ENCODE measurements around the gene KIN. TPM values are rescaled to one million over a fixed set of nuclear protein-coding genes. Genes with fewer than 3 reads are reported as not detected.
"Not testable (repeated sequence)": the region's sequence is repeated elsewhere in the genome, so short reads cannot be mapped to it uniquely, and the experiment has no call there.

Gene KIN
- total RNA-seq, 1 donor from 2014 or later, result 12.3 TPM

DNA sequence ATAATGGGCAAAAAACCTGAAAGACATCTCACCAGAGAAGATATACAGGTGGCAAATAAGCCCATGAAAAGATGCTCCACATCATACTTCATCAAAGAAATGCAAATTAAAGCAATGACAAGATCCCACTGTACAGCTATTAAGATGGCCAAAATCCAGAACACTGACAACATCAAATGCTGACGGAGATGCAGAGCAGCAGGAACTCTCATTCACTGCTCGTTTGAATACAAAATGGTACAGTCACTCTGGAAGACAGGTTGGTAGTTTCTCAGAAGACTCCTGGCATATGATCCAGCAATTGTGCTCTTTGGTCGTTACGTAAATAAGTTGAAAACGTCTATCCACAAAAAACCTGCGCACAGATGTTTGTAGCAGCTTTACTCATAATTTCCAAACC is 35.5 kb downstream of the KIN start:
- H3K9me3 Mint-ChIP-seq, result no peaks in the 10 kb centered on the region
- no peak overlapping the region for H3K4me3 Mint-ChIP-seq
- peaks cover 28% of the 10 kb centered on the region for H3K36me3 Mint-ChIP-seq (ENCODE audit: low read depth)
- H3K27me3 Mint-ChIP-seq (ENCODE audit: insufficient read depth), result no peaks in the 10 kb centered on the region
- intact Hi-C loops (cut with micrococcal nuclease), result no loop called here
- H3K4me1 Mint-ChIP-seq (ENCODE audit: low read depth), result no peaks in the 10 kb centered on the region
- no peak overlapping the region for H3K27ac Mint-ChIP-seq
- DNase-seq (ENCODE audit: low spot score), result no peak

GRCh38 chr10:7750222-7750621 is 37.6 kb downstream of the KIN start:
- Mint-ChIP-seq H3K9me3 (no peaks in the 10 kb centered on the region), H3K27me3 (ENCODE audit: insufficient read depth) (no peaks in the 10 kb centered on the region), H3K4me3 (no peak overlapping the region), H3K36me3 (ENCODE audit: low read depth) (peaks cover 21% of the 10 kb centered on the region), H3K4me1 (ENCODE audit: low read depth) (no peaks in the 10 kb centered on the region), H3K27ac (no peak overlapping the region)
- no peak for DNase-seq (ENCODE audit: low spot score)
- intact Hi-C loops (cut with micrococcal nuclease), result no loop called here

DNA sequence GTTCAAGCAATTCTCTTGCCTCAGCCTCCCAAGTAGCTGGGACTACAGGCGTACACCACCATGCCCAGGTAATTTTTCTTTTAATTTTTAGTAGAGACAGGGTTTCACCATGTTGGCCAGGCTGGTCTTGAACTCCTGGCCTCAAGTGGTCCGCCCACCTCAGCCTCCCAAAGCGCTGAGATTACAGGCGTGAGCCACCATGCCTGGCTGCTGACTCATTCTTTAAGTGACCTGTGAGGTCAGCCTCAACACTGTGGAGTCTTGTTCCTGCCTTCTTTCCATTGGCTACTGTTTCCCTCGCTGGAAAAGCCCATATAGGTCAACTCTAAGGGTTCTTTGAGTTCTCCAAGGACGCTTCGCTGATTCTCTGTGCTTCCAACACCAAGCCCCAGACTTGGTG is 39.2 kb downstream of the KIN start:
- not testable (repeated sequence) for H3K27ac Mint-ChIP-seq; H3K27me3 Mint-ChIP-seq (ENCODE audit: insufficient read depth)

GRCh38 chr10:7744307-7744706 is 43.5 kb downstream of the KIN start:
- intact Hi-C loops (cut with micrococcal nuclease), result no loop called here

More for the DNA sequence above, 39.2 kb downstream of the KIN start:
- H3K4me3 Mint-ChIP-seq; intact Hi-C loops (cut with micrococcal nuclease); H3K9me3 Mint-ChIP-seq; H3K4me1 Mint-ChIP-seq (ENCODE audit: low read depth); DNase-seq (ENCODE audit: low spot score): not testable (repeated sequence)
- peaks cover 13% of the 10 kb centered on the region for H3K36me3 Mint-ChIP-seq (ENCODE audit: low read depth)

GRCh38 chr10:7738536-7739407 is 49.0 kb downstream of the KIN start:
- Mint-ChIP-seq H3K27me3 (ENCODE audit: insufficient read depth) (no peaks in the 10 kb centered on the region), H3K4me1 (ENCODE audit: low read depth) (no peaks in the 10 kb centered on the region), H3K27ac (no peak overlapping the region), H3K4me3 (no peak overlapping the region), H3K9me3 (no peaks in the 10 kb centered on the region), H3K36me3 (ENCODE audit: low read depth) (no peaks in the 10 kb centered on the region)
- intact Hi-C loops (cut with micrococcal nuclease), result no loop called here
- DNase-seq (ENCODE audit: low spot score), result no peak

More at GRCh38 chr10:7744307-7744706, 43.5 kb downstream of the KIN start:
- no peaks in the 10 kb centered on the region for H3K36me3 Mint-ChIP-seq (ENCODE audit: low read depth)
- H3K27ac Mint-ChIP-seq, result no peak overlapping the region
- no peak for DNase-seq (ENCODE audit: low spot score)
- H3K27me3 Mint-ChIP-seq (ENCODE audit: insufficient read depth), result no peaks in the 10 kb centered on the region
- no peaks in the 10 kb centered on the region for H3K4me1 Mint-ChIP-seq (ENCODE audit: low read depth)
- no peaks in the 10 kb centered on the region for H3K9me3 Mint-ChIP-seq
- no peak overlapping the region for H3K4me3 Mint-ChIP-seq

DNA sequence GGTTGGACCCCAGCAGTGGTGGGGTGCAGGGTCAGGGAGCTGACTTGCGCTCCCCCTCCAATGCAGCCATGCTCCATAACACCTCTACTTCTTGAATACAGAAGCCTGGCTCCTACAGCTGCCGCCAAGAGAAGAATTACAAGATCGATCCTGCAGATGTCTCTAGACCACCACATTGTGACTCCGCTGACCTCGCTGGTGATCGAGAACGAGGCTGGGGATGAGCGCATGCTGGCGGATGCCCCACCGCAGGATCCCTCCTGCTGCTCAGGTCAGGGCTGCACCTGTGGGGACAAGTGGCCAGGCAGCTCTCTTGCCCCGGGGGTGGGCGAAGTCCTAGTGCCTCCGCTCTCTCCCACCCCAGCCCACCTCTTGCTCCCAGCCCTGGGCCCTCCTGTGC is 53.0 kb downstream of the KIN start:
- Mint-ChIP-seq H3K36me3 (ENCODE audit: low read depth) (no peaks in the 10 kb centered on the region), H3K4me1 (ENCODE audit: low read depth) (no peaks in the 10 kb centered on the region), H3K27ac (no peak overlapping the region), H3K27me3 (ENCODE audit: insufficient read depth) (peaks cover 2% of the 10 kb centered on the region), H3K9me3 (no peaks in the 10 kb centered on the region), H3K4me3 (no peak overlapping the region)
- intact Hi-C loops (cut with micrococcal nuclease), result no loop called here
- DNase-seq (ENCODE audit: low spot score), result no peak

DNA sequence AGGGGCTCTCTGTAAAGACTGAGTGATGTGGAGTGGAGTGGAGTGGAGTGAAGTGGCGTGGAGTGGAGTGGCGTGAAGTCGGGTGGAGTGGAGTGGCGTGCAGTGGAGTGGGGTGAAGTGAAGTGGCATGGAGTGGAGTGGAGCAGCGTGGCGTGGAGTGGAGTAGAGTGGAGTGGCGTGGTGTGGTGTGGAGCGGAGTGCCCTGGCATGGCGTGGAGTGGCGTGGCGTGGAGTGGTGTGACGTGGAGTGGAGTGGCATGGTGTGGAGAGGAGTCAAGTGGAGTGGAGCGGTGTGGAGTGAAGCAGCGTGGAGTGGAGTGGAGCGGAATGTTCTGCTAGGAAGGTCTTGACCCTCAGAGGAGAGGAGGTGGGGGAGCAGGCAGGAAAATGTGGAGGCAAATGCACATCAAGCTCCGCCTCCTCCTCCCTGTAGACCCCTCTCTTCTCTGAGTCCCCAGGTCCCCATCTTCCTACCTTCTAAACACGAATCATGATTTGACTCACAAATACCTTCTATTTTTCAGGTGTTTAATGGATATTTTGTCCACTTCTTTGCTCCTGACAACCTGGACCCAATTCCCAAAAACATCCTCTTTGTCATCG is 64.8 kb downstream of the KIN start:
- Mint-ChIP-seq H3K27ac (no peak overlapping the region), H3K4me1 (ENCODE audit: low read depth) (no peaks in the 10 kb centered on the region), H3K27me3 (ENCODE audit: insufficient read depth) (peaks cover 6% of the 10 kb centered on the region), H3K36me3 (ENCODE audit: low read depth) (no peaks in the 10 kb centered on the region), H3K4me3 (no peak overlapping the region), H3K9me3 (no peaks in the 10 kb centered on the region)
- DNase-seq (ENCODE audit: low spot score), result no peak
- intact Hi-C loops (cut with micrococcal nuclease), result no loop called here

GRCh38 chr10:7720478-7720877 is 67.3 kb downstream of the KIN start:
- intact Hi-C loops (cut with micrococcal nuclease), result no loop called here
- Mint-ChIP-seq H3K27me3 (ENCODE audit: insufficient read depth) (peaks cover 11% of the 10 kb centered on the region), H3K4me3 (no peak overlapping the region), H3K9me3 (no peaks in the 10 kb centered on the region), H3K4me1 (ENCODE audit: low read depth) (no peaks in the 10 kb centered on the region), H3K27ac (no peak overlapping the region), H3K36me3 (ENCODE audit: low read depth) (no peaks in the 10 kb centered on the region)
- no peak for DNase-seq (ENCODE audit: low spot score)

DNA sequence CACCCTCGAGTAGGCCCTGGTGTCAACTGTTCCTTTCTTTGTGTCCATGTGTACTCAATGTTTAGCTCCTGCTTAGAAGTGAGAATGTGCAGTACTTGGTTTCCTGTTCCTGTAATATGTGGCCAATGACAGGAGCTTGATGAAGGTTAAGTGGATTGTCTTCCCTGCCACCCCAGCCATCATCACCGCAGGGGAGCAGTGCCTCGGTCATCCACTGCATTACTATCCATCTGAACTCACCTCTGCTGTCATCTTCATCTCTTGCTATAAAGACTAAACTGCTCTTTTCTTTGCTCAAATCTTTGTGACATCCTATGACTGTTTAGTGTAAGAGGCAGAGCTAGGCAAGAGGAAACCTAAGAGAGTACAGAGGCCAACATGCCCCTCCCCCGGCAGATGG is 69.1 kb downstream of the KIN start:
- Mint-ChIP-seq H3K27me3 (ENCODE audit: insufficient read depth) (peaks cover 11% of the 10 kb centered on the region), H3K4me1 (ENCODE audit: low read depth) (no peaks in the 10 kb centered on the region), H3K27ac (no peak overlapping the region), H3K36me3 (ENCODE audit: low read depth) (no peaks in the 10 kb centered on the region), H3K4me3 (no peak overlapping the region), H3K9me3 (no peaks in the 10 kb centered on the region)
- intact Hi-C loops (cut with micrococcal nuclease), result no loop called here
- no peak for DNase-seq (ENCODE audit: low spot score)

DNA sequence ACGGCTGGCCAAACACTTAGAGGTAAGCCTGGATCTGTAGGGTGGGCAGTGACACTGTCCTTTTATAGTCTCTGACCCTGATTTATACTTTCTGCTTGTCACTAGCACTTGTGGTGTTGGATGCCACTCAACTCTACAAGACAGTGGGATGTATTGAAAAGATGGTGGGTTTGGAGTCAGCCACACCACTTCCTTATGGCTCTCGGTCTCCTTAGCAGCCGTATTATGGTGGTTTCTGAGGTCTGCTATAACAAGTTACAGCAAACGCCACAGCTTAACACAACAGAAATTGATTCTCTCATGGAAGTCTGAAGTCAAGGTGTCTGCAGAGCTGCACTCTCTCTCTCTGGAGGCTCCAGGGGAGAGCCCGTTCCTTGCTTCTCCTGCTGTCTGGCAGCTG is 70.0 kb downstream of the KIN start:
- no peaks in the 10 kb centered on the region for H3K4me1 Mint-ChIP-seq (ENCODE audit: low read depth)
- intact Hi-C loops (cut with micrococcal nuclease), result no loop called here
- H3K4me3 Mint-ChIP-seq, result no peak overlapping the region
- H3K27ac Mint-ChIP-seq, result no peak overlapping the region
- no peaks in the 10 kb centered on the region for H3K36me3 Mint-ChIP-seq (ENCODE audit: low read depth)
- H3K27me3 Mint-ChIP-seq (ENCODE audit: insufficient read depth), result peaks cover 11% of the 10 kb centered on the region
- H3K9me3 Mint-ChIP-seq, result no peaks in the 10 kb centered on the region
- DNase-seq (ENCODE audit: low spot score), result no peak

GRCh38 chr10:7715515-7715914 is 72.3 kb downstream of the KIN start:
- peaks cover 12% of the 10 kb centered on the region for H3K27me3 Mint-ChIP-seq (ENCODE audit: insufficient read depth)
- no peak for DNase-seq (ENCODE audit: low spot score)
- no peaks in the 10 kb centered on the region for H3K4me1 Mint-ChIP-seq (ENCODE audit: low read depth)
- H3K36me3 Mint-ChIP-seq (ENCODE audit: low read depth), result no peaks in the 10 kb centered on the region
- no peak overlapping the region for H3K4me3 Mint-ChIP-seq
- no peak overlapping the region for H3K27ac Mint-ChIP-seq
- intact Hi-C loops (cut with micrococcal nuclease), result no loop called here
- no peaks in the 10 kb centered on the region for H3K9me3 Mint-ChIP-seq

GRCh38 chr10:7711075-7711474 is 76.7 kb downstream of the KIN start:
- H3K27me3 Mint-ChIP-seq (ENCODE audit: insufficient read depth); intact Hi-C loops (cut with micrococcal nuclease); DNase-seq (ENCODE audit: low spot score): not testable (repeated sequence)

GRCh38 chr10:7710446-7710845 is 77.3 kb downstream of the KIN start:
- Mint-ChIP-seq H3K4me3 (no peak overlapping the region), H3K27me3 (ENCODE audit: insufficient read depth) (peaks cover 6% of the 10 kb centered on the region), H3K4me1 (ENCODE audit: low read depth) (no peaks in the 10 kb centered on the region), H3K27ac (no peak overlapping the region), H3K9me3 (no peaks in the 10 kb centered on the region), H3K36me3 (ENCODE audit: low read depth) (no peaks in the 10 kb centered on the region)
- DNase-seq (ENCODE audit: low spot score), result no peak
- intact Hi-C loops (cut with micrococcal nuclease), result no loop called here

More at GRCh38 chr10:7711075-7711474, 76.7 kb downstream of the KIN start:
- H3K4me3 Mint-ChIP-seq; H3K4me1 Mint-ChIP-seq (ENCODE audit: low read depth); H3K9me3 Mint-ChIP-seq; H3K36me3 Mint-ChIP-seq (ENCODE audit: low read depth); H3K27ac Mint-ChIP-seq: not testable (repeated sequence)

Measured in activated T-helper 1 cell treated with anti-CD3 and anti-CD28 coated beads, Interleukin-12 subunit alpha, Interleukin-12 subunit beta, Interleukin-2, Interleukin-4 antibody, amounts not matched to agents 30 ng/mL and 10 ng/mL and 1 ng/mL, durations not matched to agents 14 hours and 24 hours and 36 hours (primary cell).